Forelimb muscle (tissue), 1 donor: ENCODE results near the gene SLC25A12. TPM values are rescaled to one million over a fixed set of nuclear protein-coding genes. Genes with fewer than 3 reads are reported as not detected.

Experiments
- polyA plus RNA-seq: library from polyadenylated mRNA; unstranded; fragments of 120-200 nt; gene quantifications from one replicate; pipeline ENCODE4 v1.2.1, GENCODE V29; 2013; ENCODE audit not compliant: insufficient read length

Gene SLC25A12
- polyA plus RNA-seq, 1 donor, result 27.7 TPM

Other genes starting within 250 kb of the SLC25A12 start
- gene DYNC1I2, start 206.8 kb downstream of the SLC25A12 start, polyA plus RNA-seq, result 102 TPM
- 35.9 TPM for gene HAT1, start 28.2 kb upstream of the SLC25A12 start, polyA plus RNA-seq
- 14.4 TPM for gene METAP1D, start 105.7 kb upstream of the SLC25A12 start, polyA plus RNA-seq
- 0.35 TPM for gene DLX1, start 191.3 kb upstream of the SLC25A12 start, polyA plus RNA-seq
- 0.11 TPM for gene DLX2, start 208.7 kb upstream of the SLC25A12 start, polyA plus RNA-seq